Neural crest cell (in vitro differentiated cells): ENCODE results near the gene PLCXD3. TPM values are rescaled to one million over a fixed set of nuclear protein-coding genes. Genes with fewer than 3 reads are reported as not detected.

Experiments
- DNase-seq: peaks from one replicate; pipeline ENCODE4 v3.0.0; 2021; ENCODE audit warnings: low read depth, mixed read lengths, low spot score
- H3K27ac Mint-ChIP-seq: one replicate; pipeline ENCODE4 v1.8.0; 2021; ENCODE audit warnings: mild to moderate bottlenecking, mixed read lengths; ENCODE audit not compliant: unreplicated experiment
- H3K27me3 Mint-ChIP-seq: 2 replicates; pipeline ENCODE4 v1.8.0; 2021; ENCODE audit warnings: low read depth, mild to moderate bottlenecking, mixed read lengths
- H3K36me3 Mint-ChIP-seq: 2 replicates; pipeline ENCODE4 v1.8.0; 2021; ENCODE audit warnings: low read depth, mild to moderate bottlenecking, mixed read lengths
- H3K4me1 Mint-ChIP-seq: 2 replicates; pipeline ENCODE4 v1.8.0; 2021; ENCODE audit warnings: mixed read lengths
- H3K4me3 Mint-ChIP-seq: one replicate; pipeline ENCODE4 v1.8.0; 2021; ENCODE audit warnings: mild to moderate bottlenecking, mixed read lengths
- H3K9me3 Mint-ChIP-seq: 2 replicates; pipeline ENCODE4 v1.8.0; 2021; ENCODE audit warnings: mixed read lengths
- CTCF ChIP-seq: fragments of 200-600 bp; sonication (generic); conservative IDR thresholded peaks from 2 replicates; pipeline ENCODE4 v1.5.0; 2021; ENCODE audit warnings: antibody characterized with exemption, mild to moderate bottlenecking
- total RNA-seq: library from RNA; stranded (reverse); gene quantifications from 2 replicates; pipeline ENCODE4 v1.2.1, GENCODE V29; 2021

Gene PLCXD3
- total RNA-seq, 1 donor from 2014 or later, result 0.07 TPM

- Mint-ChIP-seq H3K36me3 (no peaks in the 10 kb centered on the region), H3K4me1 (no peaks in the 10 kb centered on the region), H3K9me3 (no peaks in the 10 kb centered on the region), H3K27me3 (peaks cover 17% of the 10 kb centered on the region), H3K4me3 (no peak overlapping the region), H3K27ac (no peak overlapping the region)
- no peak for DNase-seq
- TF ChIP-seq CTCF, result peak; percentile 46
Measured at GRCh38 chr5:41524174-41524573, 13.8 kb upstream of the PLCXD3 start.

GRCh38 chr5:41522193-41522786 is 11.9 kb upstream of the PLCXD3 start:
- Mint-ChIP-seq H3K4me1 (no peaks in the 10 kb centered on the region), H3K9me3 (no peaks in the 10 kb centered on the region), H3K36me3 (no peaks in the 10 kb centered on the region), H3K4me3 (no peak overlapping the region), H3K27me3 (peaks cover 18% of the 10 kb centered on the region), H3K27ac (no peak overlapping the region)
- TF ChIP-seq CTCF, result no peak
- DNase-seq, result no peak

DNA sequence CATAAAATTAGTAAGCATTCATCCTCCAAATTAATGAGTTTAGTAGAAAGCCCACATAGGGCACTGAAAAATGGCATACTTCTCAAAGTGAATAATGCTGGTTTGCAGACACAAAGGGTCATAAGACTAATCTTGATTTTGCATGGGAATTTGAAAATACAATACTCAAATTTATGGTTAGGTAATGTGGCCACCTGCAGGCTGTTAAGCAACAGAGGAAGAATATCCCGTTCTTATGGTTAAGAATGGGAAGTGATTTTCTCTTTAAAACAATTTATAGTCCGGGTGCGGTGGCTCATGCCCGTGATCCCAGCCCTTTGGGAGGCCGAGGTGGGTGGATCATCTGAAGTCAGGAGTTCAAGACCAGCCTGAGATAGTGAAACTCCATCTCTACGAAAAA is 9.4 kb upstream of the PLCXD3 start:
- DNase-seq, result no peak
- H3K36me3 Mint-ChIP-seq, result no peaks in the 10 kb centered on the region
- no peak overlapping the region for H3K4me3 Mint-ChIP-seq
- H3K4me1 Mint-ChIP-seq, result no peaks in the 10 kb centered on the region
- no peak overlapping the region for H3K27ac Mint-ChIP-seq
- H3K27me3 Mint-ChIP-seq, result peaks cover 23% of the 10 kb centered on the region
- no peaks in the 10 kb centered on the region for H3K9me3 Mint-ChIP-seq
- peak; percentile 36 for TF ChIP-seq CTCF

DNA sequence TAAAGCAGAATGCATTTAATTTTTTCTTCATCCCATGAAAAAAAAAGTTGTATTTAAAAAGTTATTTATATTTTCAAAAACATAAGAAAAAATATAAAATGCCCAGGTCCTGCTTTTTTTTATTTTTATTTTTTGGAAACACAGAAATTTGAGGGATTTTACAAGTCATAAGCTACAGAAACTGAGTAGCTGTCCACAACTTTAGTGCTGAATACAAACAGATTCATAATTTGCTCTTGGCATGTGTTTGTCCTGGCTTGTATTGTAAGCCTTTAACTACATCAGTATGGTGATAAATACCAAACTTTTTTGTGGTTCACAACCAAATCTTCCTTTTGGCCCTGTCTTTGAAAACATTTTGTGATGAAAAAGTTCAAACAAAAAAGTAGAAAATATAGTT is 7.5 kb upstream of the PLCXD3 start:
- Mint-ChIP-seq H3K4me3 (no peak overlapping the region), H3K27me3 (peaks cover 27% of the 10 kb centered on the region), H3K27ac (no peak overlapping the region), H3K9me3 (no peaks in the 10 kb centered on the region), H3K36me3 (no peaks in the 10 kb centered on the region), H3K4me1 (no peaks in the 10 kb centered on the region)
- DNase-seq, result no peak
- TF ChIP-seq CTCF, result no peak

DNA sequence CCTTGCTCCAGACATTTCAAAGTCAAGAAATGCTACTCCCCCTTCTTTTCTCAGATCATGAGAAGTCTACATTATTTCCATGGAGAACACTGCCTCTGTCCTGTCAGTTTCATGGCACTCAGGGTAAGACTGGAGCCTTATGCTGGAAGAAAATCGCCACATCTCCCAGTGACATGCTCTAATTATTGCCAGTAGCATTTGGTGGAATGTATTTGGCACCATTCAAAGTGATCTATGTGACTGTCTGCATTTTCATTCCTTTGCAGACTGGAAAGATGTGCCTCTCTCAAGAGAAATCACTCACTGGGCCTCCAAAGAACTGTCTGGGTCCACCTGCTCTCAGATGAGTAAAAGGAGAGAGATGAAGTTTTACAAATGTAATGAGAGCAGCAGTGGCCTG is 840 bp upstream of the PLCXD3 start:
- Mint-ChIP-seq H3K4me1 (peaks cover 18% of the 10 kb centered on the region), H3K36me3 (no peaks in the 10 kb centered on the region), H3K27ac (no peak overlapping the region), H3K27me3 (peaks cover 80% of the 10 kb centered on the region), H3K9me3 (no peaks in the 10 kb centered on the region), H3K4me3 (no peak overlapping the region)
- TF ChIP-seq CTCF, result no peak
- no peak for DNase-seq
